Endothelial cell of umbilical vein (primary cell): ENCODE data around the gene RHOBTB1. TPM values are rescaled to one million over a fixed set of nuclear protein-coding genes. Genes with fewer than 3 reads are reported as not detected.
A peak's percentile ranks its signal among the peaks of the same experiment; 100 is the strongest.

Source experiments
- BruUV-seq: library from RNA; stranded (reverse); fragments of 400-500 nt; replicated peaks from 2 replicates; lab custom pipeline; 2021; lab: Mats Ljungman, UMichigan
- CTCF ChIA-PET: fragments of 300-600, 350-600 bp; sonication (Branson Sonifier 250); formaldehyde crosslinking; loops from one replicate; lab custom pipeline; 2021; ENCODE audit warnings: antibody characterized with exemption, inconsistent platforms; lab: Charles Lee
- POLR2A ChIA-PET: fragments of 300-600, 350-600 bp; sonication (Branson Sonifier 250); formaldehyde crosslinking; loops from one replicate; lab custom pipeline; 2021; ENCODE audit warnings: antibody characterized with exemption, inconsistent platforms; lab: Charles Lee
- DNase-seq: peaks from one replicate; pipeline ENCODE4 v3.0.0-alpha.2; 2011; ENCODE audit warnings: low read depth, low spot score
- FAIRE-seq: peaks from 2 replicates; lab custom pipeline; 2011; peaks lifted over from hg19 to GRCh38; lab: Jason Lieb, UNC
- H2AFZ ChIP-seq: 2 replicates; pipeline ENCODE4 v1.6.0; 2012; ENCODE audit warnings: low read depth, low read length, control low read depth, inconsistent platforms
- H3K27ac ChIP-seq: 2 replicates; pipeline ENCODE4 v1.5.1; 2011; ENCODE audit warnings: low read depth, mild to moderate bottlenecking, control low read depth, low read length, moderate library complexity; ENCODE audit not compliant: insufficient read depth
- H3K27me3 ChIP-seq, 2 experiments: 2 replicates each; pipeline versions ENCODE4 v1.6.0 to v1.6.1; 2011; ENCODE audit warnings: low read length in 2 of 2, mixed read lengths in 1 of 2; ENCODE audit not compliant: control insufficient read depth in 2 of 2, insufficient read depth in 2 of 2
- H3K36me3 ChIP-seq, 2 experiments: 2 replicates in 1 of 2; 3 replicates in 1 of 2; pipeline ENCODE4 v1.5.1; 2011; ENCODE audit warnings: low read length in 2 of 2, mild to moderate bottlenecking in 1 of 2, moderate library complexity in 1 of 2; ENCODE audit not compliant: control insufficient read depth in 2 of 2, insufficient read depth in 2 of 2; ENCODE audit errors: extremely low read depth in 1 of 2
- H3K4me1 ChIP-seq: 3 replicates; pipeline ENCODE4 v1.5.1; 2011; ENCODE audit warnings: mild to moderate bottlenecking, low read length; ENCODE audit not compliant: control insufficient read depth, insufficient read depth; ENCODE audit errors: extremely low read depth
- H3K4me2 ChIP-seq: 2 replicates; pipeline ENCODE4 v1.6.1; 2011; ENCODE audit warnings: low read length, control low read depth, mixed read lengths; ENCODE audit not compliant: insufficient read depth
- H3K4me3 ChIP-seq, 3 experiments: fragments of 200-600 bp in 1 of 3; sonication (generic), shearing (Covaris generic) in 1 of 3; replicated peaks in 1 of 3; 2 replicates each; pipeline ENCODE4 v1.5.1; 2011 to 2016; ENCODE audit warnings: control low read depth in 3 of 3, low read length in 3 of 3, mild to moderate bottlenecking in 2 of 3, inconsistent platforms in 1 of 3, low read depth in 1 of 3, moderate library complexity in 1 of 3; ENCODE audit not compliant: insufficient read depth in 1 of 3
- H3K79me2 ChIP-seq: 2 replicates; pipeline ENCODE4 v1.6.0; 2012; ENCODE audit warnings: low read length, inconsistent platforms; ENCODE audit not compliant: control insufficient read depth, insufficient read depth
- H3K9ac ChIP-seq: replicated peaks from 2 replicates; pipeline ENCODE3; 2011; ENCODE audit warnings: low read length, control low read depth; ENCODE audit not compliant: insufficient read depth; ENCODE audit errors: extremely low read depth
- H3K9me1 ChIP-seq: replicated peaks from 3 replicates; pipeline ENCODE4 v1.6.0; 2011; ENCODE audit warnings: mild to moderate bottlenecking, low read length; ENCODE audit not compliant: control insufficient read depth, insufficient read depth; ENCODE audit errors: extremely low read depth
- H3K9me3 ChIP-seq: replicated peaks from 2 replicates; pipeline ENCODE4 v1.5.1; 2012; ENCODE audit warnings: low read length, inconsistent platforms; ENCODE audit not compliant: control insufficient read depth, insufficient read depth
- H4K20me1 ChIP-seq: replicated peaks from 2 replicates; pipeline ENCODE3; 2011; ENCODE audit warnings: mild to moderate bottlenecking, low read length; ENCODE audit not compliant: control insufficient read depth, insufficient read depth; ENCODE audit errors: extremely low read depth
- EZH2 ChIP-seq: IDR thresholded peaks from 2 replicates; pipeline ENCODE4 v1.6.1; 2012; ENCODE audit warnings: borderline replicate concordance, low read depth, mild to moderate bottlenecking, moderate library complexity, low read length, inconsistent platforms; ENCODE audit not compliant: severe bottlenecking
- FOS ChIP-seq: IDR thresholded peaks from 2 replicates; pipeline ENCODE4 v1.6.1; 2011; ENCODE audit warnings: mild to moderate bottlenecking, low read length, moderate library complexity, borderline replicate concordance; ENCODE audit not compliant: insufficient read depth
- GATA2 ChIP-seq: IDR thresholded peaks from 2 replicates; pipeline ENCODE4 v1.7.0; 2011; ENCODE audit warnings: low read depth, mild to moderate bottlenecking, moderate library complexity, mixed read lengths, low read length; ENCODE audit not compliant: insufficient read length, insufficient read depth
- JUN ChIP-seq: IDR thresholded peaks from 2 replicates; pipeline ENCODE4 v1.6.1; 2011; ENCODE audit warnings: borderline replicate concordance, low read depth; ENCODE audit not compliant: insufficient read length, insufficient read depth
- MYC ChIP-seq: IDR thresholded peaks from one replicate; pipeline ENCODE4 v1.6.1; 2011; ENCODE audit warnings: mild to moderate bottlenecking, low read depth, low read length
- POLR2AphosphoS5 ChIP-seq: IDR thresholded peaks from 2 replicates; pipeline ENCODE4 v1.6.1; 2012; ENCODE audit warnings: low read depth, mild to moderate bottlenecking, control low read depth, low read length, moderate library complexity; ENCODE audit not compliant: insufficient read depth
- dilution Hi-C: fragments of 300-500 bp; cut with MboI; formaldehyde crosslinking; loops from one replicate; pipeline ENCODE4 v1.15.0; 2019; ENCODE audit warnings: low sequenced_read_pairs; ENCODE audit not compliant: extremely low pct_ligation_motif_present
- intact Hi-C: fragments of 100-400 bp; cut with micrococcal nuclease; formaldehyde crosslinking; loops from one replicate; pipeline ENCODE4 v1.10.0; 2022
- polyA plus RNA-seq, 4 experiments: library from polyadenylated mRNA; depleted of rRNA in 3 of 4; stranded (reverse) in 3 of 4; unstranded in 1 of 4; fragments of >200 nt; gene quantifications; 2 replicates each; pipeline versions ENCODE4 v1.2.1 to v1.2.3, GENCODE V29; 2011 to 2012; ENCODE audit warnings: missing spikeins in 1 of 4
- total RNA-seq: library from RNA; stranded (reverse); gene quantifications from 2 replicates; pipeline ENCODE4 v1.2.3, GENCODE V29; 2021
- TF ChIP-seq, protein P1 (sequence below): IDR thresholded peaks from 2 replicates; pipeline ENCODE4 v1.6.1; 2011; ENCODE audit not compliant: insufficient read depth, insufficient read length
- TF ChIP-seq, protein P2 (sequence below), 2 donors: IDR thresholded peaks; 1 replicate in 1 of 2; 2 replicates in 1 of 2; pipeline ENCODE4 v1.5.1; 2011; ENCODE audit warnings: low read length in 2 of 2, mild to moderate bottlenecking in 2 of 2, moderate library complexity in 2 of 2, control low read depth in 1 of 2, inconsistent platforms in 1 of 2, low read depth in 1 of 2; ENCODE audit not compliant: insufficient read depth in 1 of 2; ENCODE audit errors: extremely low read depth in 1 of 2

The RHOBTB1 gene
- total and polyA plus RNA-seq, 2 donors (not counting 3 experiments of a cell fraction or from before 2014, with no cell fraction given): 21.2 to 31.0 TPM

DNA sequence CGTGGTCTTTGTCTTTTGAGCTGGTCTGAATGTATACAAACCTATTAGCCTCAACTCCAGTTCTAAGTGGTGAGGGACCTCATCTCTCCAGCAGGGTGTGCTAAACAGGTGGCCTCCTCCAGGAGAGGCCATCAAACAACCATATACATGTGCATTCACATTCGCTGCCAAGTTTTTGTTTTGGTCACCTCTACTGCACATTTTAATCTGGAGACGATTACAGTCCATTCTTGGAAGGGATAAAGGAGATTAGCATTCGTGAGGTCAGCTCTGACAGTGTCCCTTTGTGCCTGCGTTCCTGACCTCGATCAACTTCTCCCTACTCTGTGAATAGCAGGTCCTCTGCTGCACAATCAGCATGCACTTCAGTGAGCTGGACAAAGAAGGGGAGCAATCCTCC, 60.8 kb downstream of the RHOBTB1 start:
- ChIA-PET POLR2A (no interaction called here), CTCF (interaction anchor here (1.1 to 2.1 kb wide), 10 partner anchors 11 to 401 kb away, joined by 3 to 9 read pairs (median 5); no protein-coding TSS in a partner anchor)
- H3K4me1 ChIP-seq: no peaks in the 10 kb centered on the region
- intact Hi-C loops (loop anchor here (1.0 to 5.0 kb wide), 5 partner anchors 54 to 401 kb away; partner anchors contain the start of gene RHOBTB1), dilution Hi-C loops (no loop called here)
- no peaks in the 10 kb centered on the region for H3K79me2 ChIP-seq
- H4K20me1 ChIP-seq: no peaks in the 10 kb centered on the region
- BruUV-seq: no TSS peak
- no peak overlapping the region for H3K4me3 ChIP-seq
- FAIRE-seq (peak; percentile 8), DNase-seq (peak; percentile 61)
- no peak overlapping the region for H3K27ac ChIP-seq
- H3K27me3 ChIP-seq: no peaks in the 10 kb centered on the region
- no peak for TF ChIP-seq EZH2
- TF ChIP-seq POLR2AphosphoS5: no peak
- no peak for TF ChIP-seq FOS
- TF ChIP-seq MYC: no peak
- no peak for TF ChIP-seq JUN
- TF ChIP-seq, protein P1, sequence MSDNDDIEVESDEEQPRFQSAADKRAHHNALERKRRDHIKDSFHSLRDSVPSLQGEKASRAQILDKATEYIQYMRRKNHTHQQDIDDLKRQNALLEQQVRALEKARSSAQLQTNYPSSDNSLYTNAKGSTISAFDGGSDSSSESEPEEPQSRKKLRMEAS: no peak
- no peak for TF ChIP-seq GATA2
- TF ChIP-seq, protein P2, sequence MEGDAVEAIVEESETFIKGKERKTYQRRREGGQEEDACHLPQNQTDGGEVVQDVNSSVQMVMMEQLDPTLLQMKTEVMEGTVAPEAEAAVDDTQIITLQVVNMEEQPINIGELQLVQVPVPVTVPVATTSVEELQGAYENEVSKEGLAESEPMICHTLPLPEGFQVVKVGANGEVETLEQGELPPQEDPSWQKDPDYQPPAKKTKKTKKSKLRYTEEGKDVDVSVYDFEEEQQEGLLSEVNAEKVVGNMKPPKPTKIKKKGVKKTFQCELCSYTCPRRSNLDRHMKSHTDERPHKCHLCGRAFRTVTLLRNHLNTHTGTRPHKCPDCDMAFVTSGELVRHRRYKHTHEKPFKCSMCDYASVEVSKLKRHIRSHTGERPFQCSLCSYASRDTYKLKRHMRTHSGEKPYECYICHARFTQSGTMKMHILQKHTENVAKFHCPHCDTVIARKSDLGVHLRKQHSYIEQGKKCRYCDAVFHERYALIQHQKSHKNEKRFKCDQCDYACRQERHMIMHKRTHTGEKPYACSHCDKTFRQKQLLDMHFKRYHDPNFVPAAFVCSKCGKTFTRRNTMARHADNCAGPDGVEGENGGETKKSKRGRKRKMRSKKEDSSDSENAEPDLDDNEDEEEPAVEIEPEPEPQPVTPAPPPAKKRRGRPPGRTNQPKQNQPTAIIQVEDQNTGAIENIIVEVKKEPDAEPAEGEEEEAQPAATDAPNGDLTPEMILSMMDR (IDR thresholded peaks at IDR 0.05; ENCODE audit: extremely low read depth in 1 of 2, insufficient read depth in 1 of 2, low read depth in 1 of 2, low read length in 2 of 2): peak; percentile 41 to 64
- no peak overlapping the region for H3K9ac ChIP-seq
- no peaks in the 10 kb centered on the region for H3K9me3 ChIP-seq
- no peaks in the 10 kb centered on the region for H3K9me1 ChIP-seq
- no peak overlapping the region for H2AFZ ChIP-seq
- H3K4me2 ChIP-seq: no peak overlapping the region
- H3K36me3 ChIP-seq: peaks cover 2 to 10% of the 10 kb centered on the region in 2 experiments
